DMS79 (cell line): ENCODE measurements around the gene TGFA.

Experiments
- DNase-seq: peaks from one replicate; lab custom pipeline; 2025; lab: John Stamatoyannopoulos, UW

TGFA gene

DNA sequence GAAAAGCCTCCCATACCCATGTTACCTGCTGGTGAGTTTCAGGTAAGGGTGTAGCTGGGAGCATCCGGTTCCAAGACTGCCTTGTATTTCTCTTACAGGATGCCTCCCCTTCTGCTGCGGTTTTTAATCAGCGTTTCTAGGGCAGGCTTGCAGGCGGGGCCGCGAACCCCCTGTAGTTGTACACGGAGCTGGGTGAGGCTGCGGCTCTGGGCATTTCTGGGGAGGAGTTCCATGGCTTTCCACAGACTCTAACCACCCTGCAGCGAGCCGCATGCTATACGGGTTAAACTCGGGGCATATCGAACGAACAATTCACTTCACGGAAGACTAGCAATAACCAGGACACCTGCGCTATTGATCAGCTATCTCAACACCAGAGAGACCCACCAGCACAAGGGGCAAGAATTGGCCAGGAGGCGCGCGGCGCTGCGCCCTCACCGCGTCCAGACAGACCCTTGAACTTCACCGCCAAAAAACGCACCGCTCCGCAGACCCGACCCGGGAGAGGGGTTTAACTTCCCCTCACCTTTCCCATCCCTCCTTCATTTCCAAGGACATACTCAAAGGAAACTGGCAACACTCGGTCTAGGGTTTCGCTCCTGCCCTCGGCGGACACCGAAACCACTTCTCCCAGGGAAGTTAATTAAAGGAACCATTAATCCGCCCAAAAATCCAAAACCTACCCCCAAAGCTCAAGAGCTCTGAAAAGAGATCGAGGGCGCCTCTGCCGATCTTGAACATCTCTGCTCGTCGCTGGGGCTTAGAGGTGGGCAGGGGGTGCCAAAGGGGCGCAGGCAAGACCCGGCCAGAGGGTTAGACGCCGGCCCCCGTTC, 909 bp downstream of the TGFA start:
- no peak for DNase-seq

DNA sequence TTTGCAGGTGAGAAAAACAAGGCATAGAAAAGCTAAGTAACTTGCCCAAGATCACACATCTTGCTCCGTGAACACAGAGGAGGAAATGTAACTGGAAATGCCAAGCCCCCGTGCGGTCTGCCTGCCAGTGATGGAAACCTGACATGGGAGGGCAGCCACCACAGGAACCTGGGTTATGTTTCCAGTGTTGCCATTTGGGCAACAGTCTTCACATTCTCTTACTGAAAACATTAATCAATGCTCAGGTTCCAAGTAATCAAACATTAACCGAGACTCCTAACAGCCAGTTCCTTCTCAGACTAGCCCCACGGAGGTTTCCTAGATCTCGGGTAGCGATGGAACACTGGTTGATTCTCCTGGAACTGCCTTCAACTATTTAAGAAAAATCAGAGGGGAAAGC, 2.5 kb downstream of the TGFA start:
- DNase-seq, result no peak

DNA sequence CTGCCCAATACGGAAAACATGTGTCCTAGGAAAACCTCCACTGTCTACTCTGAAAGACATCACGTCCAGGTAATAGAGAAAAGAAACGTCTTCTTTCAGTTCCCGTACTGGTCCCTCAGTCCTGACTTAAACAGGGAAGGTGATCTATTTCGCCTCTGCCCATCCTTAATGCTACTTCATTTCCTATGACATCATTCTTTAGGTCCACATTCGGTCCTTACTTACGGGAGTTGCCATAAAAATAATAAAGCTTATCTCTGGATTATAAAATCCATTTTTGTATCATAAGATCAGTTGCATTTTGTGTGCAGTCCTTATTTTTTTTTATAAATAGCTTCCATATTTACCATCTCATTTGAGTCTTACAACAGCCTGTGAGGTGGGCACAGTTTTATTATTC, 3.7 kb downstream of the TGFA start:
- DNase-seq, result no peak

DNA sequence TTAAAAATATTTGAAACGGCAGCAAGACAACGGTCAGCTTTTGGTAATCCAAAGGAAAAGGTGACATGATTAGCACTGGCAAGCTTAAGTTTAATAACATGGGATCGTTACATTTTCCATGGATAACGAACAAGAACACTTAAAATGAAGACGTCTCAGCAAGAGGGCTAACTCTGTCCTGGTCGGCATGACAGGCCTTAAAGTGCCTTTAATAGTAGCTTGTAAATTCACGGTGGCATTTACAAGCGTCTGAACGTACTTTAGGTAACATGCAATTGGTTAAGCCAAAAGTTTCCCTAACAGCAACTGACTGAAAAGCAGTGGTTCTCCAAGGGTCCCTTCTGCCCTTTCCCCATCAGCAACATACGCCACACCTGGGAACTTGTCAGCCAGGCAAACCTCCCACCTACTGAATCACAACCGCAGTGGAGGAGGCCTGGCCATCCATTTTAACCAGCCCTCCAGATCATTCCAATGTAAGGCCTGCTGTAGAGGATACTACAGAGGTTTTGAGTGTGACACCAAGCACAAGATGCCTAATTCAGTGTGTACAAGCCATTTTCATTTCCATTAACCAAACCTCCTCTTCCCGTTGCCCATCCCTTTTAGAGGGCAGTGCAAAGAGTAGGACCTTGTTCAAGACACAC, 4.4 kb downstream of the TGFA start:
- no peak for DNase-seq

DNA sequence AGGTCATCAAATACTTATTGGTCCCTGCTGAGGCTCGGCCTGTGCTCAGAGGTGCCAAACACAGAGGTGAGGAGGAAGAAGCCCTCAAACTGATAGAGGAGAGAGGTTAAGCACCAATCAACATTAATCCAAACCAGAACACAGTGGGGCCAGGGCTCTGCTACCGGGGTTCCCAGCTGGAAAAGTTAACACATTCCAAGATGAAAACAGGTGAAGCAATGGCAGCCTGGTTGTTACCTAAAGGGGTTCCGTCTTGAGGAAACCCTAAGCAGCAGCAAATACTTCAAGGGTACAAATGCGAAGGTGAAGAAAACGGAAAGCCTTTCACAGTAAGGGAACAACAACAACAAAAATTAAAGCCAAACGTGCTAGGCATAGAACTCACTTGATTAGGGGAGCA, 5.4 kb downstream of the TGFA start:
- DNase-seq, result no peak

DNA sequence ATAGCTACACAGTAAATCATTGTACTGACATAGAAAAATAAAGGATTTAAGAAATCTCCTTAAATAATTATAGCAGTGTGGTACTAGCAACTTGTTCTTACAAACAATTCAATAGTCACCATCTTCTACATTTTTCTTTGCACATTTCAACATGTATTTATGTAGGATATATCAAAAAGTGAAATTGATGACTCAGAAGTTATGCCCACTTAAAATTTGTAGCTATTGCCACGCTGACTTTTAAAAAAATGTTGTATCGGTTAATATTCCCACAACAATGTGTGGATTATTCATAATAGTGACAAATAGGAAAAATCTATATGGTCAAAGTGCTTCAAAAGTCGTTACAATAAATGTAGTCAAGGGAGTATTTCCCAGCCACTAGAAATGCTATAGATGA, 6.7 kb downstream of the TGFA start:
- no peak for DNase-seq

DNA sequence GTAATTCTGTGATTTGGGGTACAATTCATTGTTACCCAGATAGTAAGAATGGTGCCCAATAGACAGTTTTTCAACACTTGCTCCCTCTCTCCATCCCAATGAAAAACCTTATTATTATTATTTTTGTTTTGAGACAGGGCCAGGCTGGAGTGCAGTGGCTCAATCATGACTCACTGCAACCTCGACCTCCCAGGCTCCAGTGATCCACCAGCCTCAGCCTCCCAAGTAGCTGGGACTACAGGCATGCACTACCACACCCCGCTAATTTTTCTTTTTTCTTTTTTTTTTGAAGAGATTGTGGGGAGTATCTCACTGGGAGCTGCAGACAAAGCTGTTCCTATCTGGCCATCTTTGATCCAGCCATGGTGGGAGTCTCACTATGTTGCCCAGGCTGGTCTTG, 7.2 kb downstream of the TGFA start:
- DNase-seq, result no peak

DNA sequence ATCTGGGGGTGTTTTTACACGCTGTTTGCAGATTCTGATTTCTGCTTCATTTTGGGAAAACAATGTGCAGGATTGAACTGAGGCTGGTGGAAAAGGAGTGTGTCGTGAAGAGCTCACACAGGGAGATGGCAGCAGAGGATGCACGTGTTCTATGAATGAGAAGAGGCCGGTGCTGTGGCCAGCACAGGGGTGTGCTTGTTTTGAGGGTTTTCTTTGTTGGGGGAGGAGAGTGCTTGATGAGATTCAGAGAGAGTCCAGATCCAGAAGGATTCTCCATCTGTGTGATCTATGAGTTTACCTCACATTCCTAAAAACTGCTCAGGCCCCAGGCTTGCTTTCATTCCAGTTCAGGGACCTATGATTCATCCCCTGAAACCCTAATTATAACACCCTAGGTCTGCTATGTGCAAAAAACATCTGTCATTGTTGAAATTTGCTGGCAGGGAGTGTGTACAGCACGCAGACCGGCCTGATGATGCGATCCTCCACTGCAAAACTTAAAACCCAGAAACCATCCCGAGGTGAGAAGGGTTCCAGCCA, 12.1 kb downstream of the TGFA start:
- no peak for DNase-seq

DNA sequence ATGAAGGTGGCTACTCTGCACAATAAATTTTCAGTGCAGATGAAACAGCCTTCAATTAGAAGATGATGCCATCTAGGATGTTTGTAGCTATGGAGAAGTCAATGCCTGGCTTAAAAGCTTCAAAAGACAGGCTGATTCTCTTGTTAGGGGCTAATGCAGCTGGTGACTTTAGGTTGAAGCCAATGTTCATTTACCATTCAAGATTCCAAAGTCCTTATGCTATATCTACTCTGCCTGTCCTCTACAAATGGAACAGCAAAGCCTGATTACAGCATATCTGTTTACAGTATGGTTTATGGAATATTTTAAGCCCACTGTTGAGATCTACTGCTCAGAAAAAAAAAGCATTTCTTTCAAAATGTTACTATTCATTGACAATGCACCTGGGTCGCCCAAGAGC, 15.8 kb downstream of the TGFA start:
- DNase-seq, result no peak

DNA sequence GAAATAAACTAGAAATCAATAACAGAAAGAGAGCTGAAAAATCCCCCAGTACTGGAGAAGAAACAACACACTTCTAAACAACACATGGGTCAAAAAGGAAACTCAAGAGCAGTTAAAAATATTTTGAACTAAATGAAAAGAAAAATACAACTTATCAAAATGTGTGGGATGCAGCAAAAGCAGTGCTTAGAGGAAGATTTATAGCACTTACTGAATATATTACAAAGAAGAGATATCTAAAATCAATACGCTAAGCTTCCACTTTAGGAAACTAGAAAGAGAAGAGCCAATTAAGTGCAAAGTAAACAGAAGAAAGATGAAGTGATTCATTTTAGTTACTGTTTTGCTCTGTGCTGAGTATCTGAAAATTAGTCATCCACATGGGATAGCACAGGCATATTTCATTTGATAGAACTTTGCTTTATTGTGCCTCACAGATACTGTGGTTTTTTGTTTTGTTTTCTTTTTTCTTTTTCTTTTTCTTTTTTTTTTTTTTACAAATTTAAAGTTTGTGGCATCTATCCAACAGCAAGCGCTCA, 17.0 kb downstream of the TGFA start:
- DNase-seq, result no peak

DNA sequence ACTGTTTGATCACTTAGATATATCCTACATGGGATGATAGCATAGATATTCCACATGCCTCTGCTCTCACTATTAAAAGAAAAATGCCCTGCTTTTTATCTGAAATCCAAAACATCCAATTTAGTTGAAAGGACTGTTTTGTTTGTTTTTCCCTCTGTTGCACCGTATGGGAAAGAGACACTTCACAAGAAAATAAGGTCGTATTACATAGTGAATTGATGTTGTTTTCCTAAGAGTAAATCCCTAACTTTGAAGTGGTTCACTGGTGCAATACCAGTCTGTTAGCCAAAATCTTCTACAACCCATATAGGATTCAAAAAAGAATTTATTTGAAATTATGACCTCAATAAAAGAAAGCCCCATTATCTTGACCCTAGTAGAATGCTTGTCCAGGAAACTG, 18.1 kb downstream of the TGFA start:
- no peak for DNase-seq

DNA sequence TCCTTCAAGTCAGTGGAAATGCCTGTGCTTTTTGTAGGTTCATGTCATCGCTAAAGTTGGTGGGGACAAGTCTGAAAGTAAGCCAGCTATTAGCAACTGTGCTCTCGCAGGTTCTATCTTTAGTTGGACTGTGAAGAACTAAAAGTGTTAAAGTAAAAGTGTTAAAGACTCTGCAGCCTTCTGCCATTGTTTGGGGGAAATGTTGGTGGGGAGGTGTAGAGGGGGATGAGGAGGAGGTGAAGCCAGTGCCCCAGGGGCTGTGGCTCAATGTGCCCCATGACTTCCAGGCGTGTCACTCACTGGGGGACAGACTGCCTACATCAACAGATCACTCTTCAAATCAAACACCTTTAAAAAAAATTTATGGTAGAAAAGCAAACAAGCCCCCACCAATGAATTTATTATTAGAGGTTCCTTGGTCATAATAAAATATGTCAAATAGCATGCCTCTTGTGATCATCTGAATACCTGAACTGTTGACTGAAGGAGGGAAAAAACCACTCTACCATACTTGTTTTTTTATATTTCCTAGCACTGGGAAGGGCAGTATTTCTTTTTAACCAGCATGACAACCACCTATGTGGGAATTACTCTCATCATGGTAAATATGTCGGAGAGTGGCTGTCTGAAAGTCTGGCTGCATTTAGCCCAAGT, 19.3 kb downstream of the TGFA start:
- DNase-seq, result no peak

DNA sequence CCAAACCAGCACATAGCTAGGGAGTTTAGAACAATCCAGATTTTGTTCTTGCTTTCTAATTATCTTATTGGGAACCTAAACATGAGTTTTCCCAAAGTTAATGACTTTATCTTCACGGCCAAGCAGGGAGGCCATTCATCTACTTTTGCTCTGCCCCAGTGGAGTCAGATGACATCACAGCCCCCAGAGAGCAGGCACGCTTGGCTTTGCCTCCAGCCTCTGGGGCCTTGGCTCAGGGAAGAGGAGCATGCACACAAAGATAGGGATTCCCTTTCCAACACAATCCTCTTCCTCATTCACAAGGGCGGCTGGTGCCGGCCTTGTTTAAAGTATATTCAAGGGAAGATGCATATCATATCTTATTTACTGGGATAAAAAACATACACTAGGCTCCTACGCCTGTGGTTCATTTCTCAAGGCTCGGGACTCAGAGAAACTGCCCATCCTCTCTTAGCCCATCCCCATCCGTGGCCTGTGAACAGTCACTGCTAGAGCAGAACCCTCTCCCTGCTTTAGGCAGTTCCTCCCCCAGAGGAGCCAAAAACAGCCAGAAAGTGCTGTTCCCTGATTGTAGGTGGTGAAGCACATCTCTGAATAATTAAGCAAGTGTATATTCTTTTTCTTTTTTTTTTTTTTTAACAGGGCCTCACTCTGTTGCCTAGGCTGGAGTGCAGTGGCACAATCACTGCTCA, 21.2 kb downstream of the TGFA start:
- DNase-seq, result no peak

DNA sequence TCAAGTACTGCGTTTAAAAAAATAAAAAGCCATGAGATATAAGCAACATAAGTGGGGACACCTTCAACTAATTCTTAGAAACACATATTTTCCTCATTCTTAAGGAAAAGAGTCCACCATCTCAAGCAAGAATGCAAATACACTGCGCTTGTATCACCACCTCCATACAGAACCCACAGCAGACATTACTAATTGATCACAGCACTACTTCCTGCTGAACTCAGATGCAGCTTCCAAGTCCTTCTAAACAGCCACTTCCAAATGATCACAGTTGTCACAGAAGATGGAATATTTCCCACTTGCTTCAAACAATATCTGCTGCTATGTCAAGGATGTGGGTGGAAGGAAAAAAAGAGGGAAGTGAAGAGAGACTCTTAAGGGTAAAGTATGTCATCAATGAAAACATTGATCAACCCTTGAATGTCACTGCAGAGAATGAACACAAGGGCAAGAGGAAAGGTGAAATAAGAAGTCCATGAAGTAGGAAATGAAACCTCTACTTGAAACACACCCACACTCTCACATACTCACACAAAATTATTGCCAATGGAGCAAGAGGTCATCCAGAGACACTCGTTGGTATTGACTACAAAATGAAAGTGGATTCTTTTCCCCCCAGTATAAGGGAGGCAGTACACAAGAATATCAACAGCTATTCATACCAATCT, 22.1 kb downstream of the TGFA start:
- DNase-seq, result no peak

DNA sequence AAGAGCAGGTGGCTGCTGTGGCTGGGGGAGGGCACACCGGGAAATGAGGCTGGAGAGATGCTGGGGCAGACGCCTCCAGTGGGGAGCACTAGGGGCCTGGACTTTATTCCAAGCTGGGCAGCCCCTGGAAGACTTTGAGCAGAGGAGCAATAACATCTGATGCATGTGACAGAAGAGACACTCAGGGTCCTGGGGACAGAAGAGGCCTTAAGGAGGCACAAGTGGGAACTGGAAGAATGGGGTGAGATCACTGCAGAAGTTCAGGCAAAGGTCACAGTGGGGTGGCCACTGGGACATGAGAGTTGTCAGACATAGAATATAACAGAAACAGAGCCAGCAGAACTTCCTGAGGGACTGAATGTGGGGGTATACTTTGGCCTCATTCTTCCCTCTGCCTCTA, 24.0 kb downstream of the TGFA start:
- DNase-seq, result no peak

DNA sequence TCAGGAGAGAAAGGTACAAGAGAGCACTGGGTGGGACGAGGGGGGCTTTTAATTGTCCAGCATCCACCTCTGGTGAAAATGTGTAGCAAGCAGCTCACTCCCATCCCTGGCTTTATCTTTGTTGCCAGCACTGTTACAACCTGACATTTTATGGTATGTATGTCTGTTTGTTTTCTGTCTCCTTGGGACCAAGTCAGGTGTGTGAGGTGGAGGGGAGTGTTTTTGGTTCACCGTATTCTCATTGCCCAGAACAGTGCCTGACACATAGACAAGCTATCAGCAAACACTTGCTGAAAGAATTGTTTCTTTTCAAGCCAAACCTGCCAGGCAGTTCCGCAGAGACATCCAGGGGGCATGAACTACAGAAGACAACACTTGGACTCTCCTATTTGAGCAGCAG, 24.7 kb downstream of the TGFA start:
- no peak for DNase-seq

DNA sequence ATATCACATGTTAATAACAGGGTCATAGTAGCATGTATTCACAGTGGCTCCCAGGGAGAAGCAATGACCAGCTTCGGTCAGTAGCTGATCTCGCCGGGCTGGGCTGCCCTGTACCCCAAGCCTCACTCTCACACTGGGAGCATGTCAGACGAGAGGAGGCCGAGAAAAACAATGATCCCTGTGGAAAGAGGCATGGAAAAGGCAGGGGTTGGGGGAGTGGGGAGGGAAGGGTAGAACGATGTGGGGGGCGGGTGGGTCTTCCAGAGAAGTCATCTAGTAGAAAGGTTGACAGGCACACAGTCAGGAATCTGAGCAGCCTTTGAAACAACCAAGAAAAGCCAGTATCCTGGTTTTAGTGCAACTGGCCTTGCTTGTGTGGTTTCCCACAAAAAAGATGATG, 25.4 kb downstream of the TGFA start:
- DNase-seq, result no peak

DNA sequence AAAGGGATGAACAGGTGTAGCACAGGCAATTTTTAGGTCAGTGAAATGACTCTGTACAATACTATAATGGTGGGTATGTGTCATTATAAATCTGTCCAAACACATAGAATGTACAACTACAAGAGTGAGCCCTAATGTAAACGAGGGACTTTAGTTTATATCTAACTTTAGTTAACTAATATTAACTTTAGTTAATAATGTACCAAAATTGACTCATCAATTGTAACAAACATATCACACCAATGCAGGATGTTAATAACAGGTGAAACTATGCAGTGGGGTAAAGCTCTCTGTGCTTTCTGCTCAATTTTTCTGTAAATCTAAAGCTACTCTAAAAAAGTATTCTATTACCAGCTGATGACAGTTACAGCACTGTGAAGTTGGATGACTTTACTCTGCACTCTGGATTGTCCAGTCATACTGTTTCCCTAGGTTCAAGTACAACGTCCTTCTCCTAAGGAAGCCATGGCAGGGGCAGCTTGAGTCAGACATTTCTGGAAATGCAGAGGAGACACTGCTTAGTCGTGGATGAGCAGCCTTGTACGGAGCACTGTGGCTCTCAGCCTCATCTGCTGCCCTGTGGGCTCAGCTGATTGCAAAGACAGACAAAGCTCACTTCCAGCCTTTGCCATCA, 26.1 kb downstream of the TGFA start:
- no peak for DNase-seq

DNA sequence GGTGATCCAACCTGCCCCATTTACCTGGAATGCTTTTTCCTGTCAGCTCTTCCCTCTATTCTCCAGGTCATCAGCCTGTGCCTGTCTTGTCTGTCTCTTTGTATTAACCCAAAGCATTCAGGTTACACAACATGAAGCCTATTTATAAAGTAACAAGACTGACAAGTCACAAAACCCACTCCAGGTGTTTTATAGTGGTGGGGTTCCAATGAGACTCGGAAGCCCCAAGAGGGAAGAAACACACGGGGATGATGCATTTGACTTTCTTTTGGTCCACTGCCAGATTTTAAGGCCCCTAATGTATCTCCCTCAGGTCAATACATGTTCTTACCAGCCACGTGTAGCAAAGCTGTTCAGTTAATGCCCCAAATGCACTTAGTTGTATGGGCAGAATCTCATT, 27.5 kb downstream of the TGFA start:
- no peak for DNase-seq

DNA sequence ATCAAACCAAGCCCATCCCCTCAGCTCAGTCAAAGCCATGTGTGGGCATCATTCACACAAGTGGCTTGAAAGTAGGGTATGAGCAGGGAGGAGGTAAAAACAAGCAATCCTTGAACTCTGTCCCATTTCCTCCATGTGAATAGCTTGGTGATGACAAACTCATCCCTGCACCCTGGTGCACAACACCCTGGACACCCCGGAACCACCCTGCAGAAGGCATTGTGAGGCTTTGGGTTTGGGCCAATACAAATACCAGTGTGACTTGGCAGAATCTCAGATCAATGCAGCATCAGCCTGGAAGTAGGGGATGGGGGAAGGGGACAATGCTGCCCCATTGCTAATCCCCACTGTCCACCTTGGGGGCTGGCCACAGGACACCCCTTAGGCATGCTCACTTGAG, 28.6 kb downstream of the TGFA start:
- peak; percentile 24 for DNase-seq
